Coronary artery (tissue), 2 donors: ENCODE results near the gene CCL23.

Experiments used
- DNase-seq: peaks from one replicate; pipeline ENCODE4 v3.0.0-alpha.2; 2017; ENCODE audit warnings: low spot score
- H3K27ac ChIP-seq, 2 donors: fragments of 200-600 bp; sonication (generic); one replicate each; pipeline ENCODE4 v1.5.1; 2016 to 2019
- H3K4me3 ChIP-seq: fragments of 200-600 bp; sonication (generic); 2 replicates; pipeline ENCODE4 v1.5.1; 2016; ENCODE audit warnings: mild to moderate bottlenecking, moderate library complexity
- CTCF ChIP-seq: fragments of 200-600 bp; sonication (generic); IDR thresholded peaks from one replicate; pipeline ENCODE4 v1.5.1; 2019; ENCODE audit warnings: antibody characterized with exemption

The CCL23 gene

GRCh38 chr17:36008998-36009665 lies 8.6 kb downstream of the CCL23 start:
- Histone ChIP-seq H3K27ac (no peak overlapping the region), H3K4me3 (no peak overlapping the region)
- TF ChIP-seq CTCF, result no peak
- no peak for DNase-seq

GRCh38 chr17:36004594-36005108 lies 13.1 kb downstream of the CCL23 start:
- Histone ChIP-seq H3K27ac (no peak overlapping the region), H3K4me3 (no peak overlapping the region)
- no peak for TF ChIP-seq CTCF
- DNase-seq, result no peak

GRCh38 chr17:36002631-36003030 lies 15.1 kb downstream of the CCL23 start:
- DNase-seq, result no peak
- no peak for TF ChIP-seq CTCF
- H3K27ac ChIP-seq, result no peak overlapping the region
- no peak overlapping the region for H3K4me3 ChIP-seq

GRCh38 chr17:36001862-36002603 lies 15.7 kb downstream of the CCL23 start:
- Histone ChIP-seq H3K4me3 (no peak overlapping the region), H3K27ac (no peak overlapping the region)
- DNase-seq, result no peak
- TF ChIP-seq CTCF, result no peak

GRCh38 chr17:36001110-36001771 lies 16.5 kb downstream of the CCL23 start, which contains the start of gene CCL15:
CCL15 (minus strand) TSS chr17:36001553; CDS start chr17:36001492, 61 bp downstream.
- no peak for TF ChIP-seq CTCF
- DNase-seq, result no peak
- no peak within 1 kb of the TSS for H3K27ac ChIP-seq
- H3K4me3 ChIP-seq, result no peak within 1 kb of the TSS

GRCh38 chr17:36000732-36001109 lies 17.1 kb downstream of the CCL23 start:
- Histone ChIP-seq H3K27ac (no peak overlapping the region), H3K4me3 (no peak overlapping the region)
- TF ChIP-seq CTCF, result no peak
- no peak for DNase-seq
